Cardiac fibroblast (primary cell): ENCODE measurements around the gene GLRA2.

Experiments
- DNase-seq, 2 donors: peaks; one replicate each; pipeline versions ENCODE4 v3.0.0 to v3.0.0-alpha.2; 2010; ENCODE audit warnings: low read depth in 2 of 2
- H3K4me3 ChIP-seq, 2 donors: replicated peaks in 1 of 2; 1 replicate in 1 of 2; 2 replicates in 1 of 2; pipeline ENCODE4 v1.5.1; 2011; ENCODE audit warnings: low read depth in 2 of 2, low read length in 2 of 2, mild to moderate bottlenecking in 2 of 2, moderate library complexity in 1 of 2
- CTCF ChIP-seq: IDR thresholded peaks from one replicate; pipeline ENCODE4 v1.5.1; 2011; ENCODE audit warnings: low read depth, mild to moderate bottlenecking, low read length, inconsistent platforms

GLRA2 gene

GRCh38 chrX:14504960-14505538 lies 24.3 kb upstream of the GLRA2 start:
- no peak overlapping the region for H3K4me3 ChIP-seq
- DNase-seq = no peak
- TF ChIP-seq CTCF = no peak

GRCh38 chrX:14505648-14506047 lies 23.7 kb upstream of the GLRA2 start:
- DNase-seq = no peak
- H3K4me3 ChIP-seq = no peak overlapping the region
- no peak for TF ChIP-seq CTCF

GRCh38 chrX:14506866-14507265 lies 22.5 kb upstream of the GLRA2 start:
- H3K4me3 ChIP-seq = no peak overlapping the region
- no peak for DNase-seq
- TF ChIP-seq CTCF = no peak

- TF ChIP-seq CTCF = no peak
- DNase-seq = no peak
- H3K4me3 ChIP-seq = no peak overlapping the region
Observed at GRCh38 chrX:14508025-14508690, 21.2 kb upstream of the GLRA2 start.

- DNase-seq = no peak
- no peak overlapping the region for H3K4me3 ChIP-seq
- TF ChIP-seq CTCF = no peak
Observed at GRCh38 chrX:14509325-14510057, 19.8 kb upstream of the GLRA2 start.

GRCh38 chrX:14528629-14529289 lies 577 bp upstream of the GLRA2 start:
- peak; percentile 21 to 63 for DNase-seq
- H3K4me3 ChIP-seq = no peak overlapping the region
- peak; percentile 49 for TF ChIP-seq CTCF
